GM18526 (cell line): Measurements from ENCODE around the gene TGFBR3.

Experiments
- POLR2A ChIP-seq: IDR thresholded peaks from 3 replicates; pipeline ENCODE4 v1.6.1; 2011; ENCODE audit not compliant: insufficient read length; ENCODE audit errors: extremely low read depth

TGFBR3 gene

GRCh38 chr1:91866425-91866824 lies 19.5 kb downstream of the TGFBR3 start:
- TF ChIP-seq POLR2A, result no peak

- TF ChIP-seq POLR2A, result no peak
Measured at GRCh38 chr1:91864017-91864700, 21.8 kb downstream of the TGFBR3 start.

GRCh38 chr1:91863498-91863897 lies 22.5 kb downstream of the TGFBR3 start:
- no peak for TF ChIP-seq POLR2A

- no peak for TF ChIP-seq POLR2A
Measured at GRCh38 chr1:91862120-91862519, 23.8 kb downstream of the TGFBR3 start.

- no peak for TF ChIP-seq POLR2A
Measured at GRCh38 chr1:91857557-91858239, 28.3 kb downstream of the TGFBR3 start.

- TF ChIP-seq POLR2A, result no peak
Measured at GRCh38 chr1:91856996-91857395, 29.0 kb downstream of the TGFBR3 start.

DNA sequence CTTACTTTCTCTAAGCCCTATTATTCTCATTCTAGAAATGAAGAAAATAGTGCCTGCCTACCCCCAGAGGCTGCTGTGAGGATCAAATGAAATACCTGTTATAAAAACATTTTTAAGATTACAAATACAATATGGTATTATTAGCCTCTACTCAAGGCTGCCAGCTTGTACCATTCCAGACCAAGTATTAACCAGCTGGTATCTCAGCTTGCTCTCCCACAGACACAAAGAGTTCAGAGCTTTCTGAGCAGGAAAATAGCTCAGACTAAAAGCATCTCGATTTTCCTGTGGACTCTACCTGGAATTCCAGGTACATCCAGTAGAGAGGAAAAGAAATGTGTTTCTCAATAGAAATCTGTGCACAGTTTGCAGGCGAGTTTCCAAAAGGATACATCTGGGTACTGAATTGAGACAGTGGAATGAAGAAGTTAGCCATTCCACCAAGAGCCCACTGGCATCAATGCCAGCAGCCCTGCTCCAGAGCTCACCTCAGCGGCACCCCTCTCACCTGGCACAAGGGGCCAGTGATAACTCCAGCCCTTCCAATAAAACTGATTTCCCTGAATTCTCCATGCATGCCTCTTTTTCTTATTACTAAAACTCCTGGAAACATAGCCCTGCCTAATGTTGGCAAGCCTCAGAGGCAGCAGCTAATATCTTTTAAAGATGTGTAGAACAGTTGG lies 31.0 kb downstream of the TGFBR3 start:
- TF ChIP-seq POLR2A, result no peak

DNA sequence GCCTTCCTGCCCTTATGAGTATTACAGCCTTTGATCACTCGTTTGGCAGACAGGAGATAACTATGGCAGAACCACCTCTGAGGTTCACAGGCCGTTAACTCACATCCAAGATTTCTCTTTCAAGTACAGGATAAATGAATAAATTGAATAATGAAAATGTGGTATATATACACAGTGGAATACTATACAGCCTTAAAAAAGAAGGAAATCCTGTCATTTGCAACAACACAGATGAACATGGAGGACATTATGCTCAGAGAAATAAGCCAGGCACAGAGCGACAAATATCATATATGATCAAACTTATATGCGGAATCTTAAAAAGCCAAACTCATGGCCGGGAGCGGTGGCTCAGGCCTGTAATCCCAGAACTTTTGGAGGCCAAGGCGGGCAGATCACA lies 32.6 kb downstream of the TGFBR3 start:
- TF ChIP-seq POLR2A, result no peak

GRCh38 chr1:91851130-91852010 lies 34.6 kb downstream of the TGFBR3 start:
- TF ChIP-seq POLR2A, result no peak

DNA sequence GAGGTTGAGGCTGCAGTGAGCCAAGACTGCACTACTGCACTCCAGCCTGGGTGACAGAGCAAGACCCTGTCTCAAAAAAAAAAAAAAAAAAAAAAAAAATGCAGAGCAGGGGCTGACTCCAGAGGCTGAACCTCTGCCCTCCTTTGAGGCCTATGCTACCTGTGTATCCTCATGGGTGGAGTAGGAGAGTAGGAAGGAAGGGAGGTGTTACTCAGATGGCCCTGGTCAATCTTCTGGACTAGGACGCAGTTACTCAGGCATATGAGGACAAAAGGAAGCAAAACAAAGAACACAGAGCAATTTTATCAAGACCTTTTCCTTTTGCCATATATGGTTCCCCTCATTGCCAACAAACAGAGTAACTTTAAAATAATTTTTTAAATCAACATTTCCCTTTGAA lies 35.2 kb downstream of the TGFBR3 start:
- no peak for TF ChIP-seq POLR2A

GRCh38 chr1:91847851-91848250 lies 38.1 kb downstream of the TGFBR3 start:
- no peak for TF ChIP-seq POLR2A

- no peak for TF ChIP-seq POLR2A
Measured at GRCh38 chr1:91846639-91847013, 39.3 kb downstream of the TGFBR3 start.

DNA sequence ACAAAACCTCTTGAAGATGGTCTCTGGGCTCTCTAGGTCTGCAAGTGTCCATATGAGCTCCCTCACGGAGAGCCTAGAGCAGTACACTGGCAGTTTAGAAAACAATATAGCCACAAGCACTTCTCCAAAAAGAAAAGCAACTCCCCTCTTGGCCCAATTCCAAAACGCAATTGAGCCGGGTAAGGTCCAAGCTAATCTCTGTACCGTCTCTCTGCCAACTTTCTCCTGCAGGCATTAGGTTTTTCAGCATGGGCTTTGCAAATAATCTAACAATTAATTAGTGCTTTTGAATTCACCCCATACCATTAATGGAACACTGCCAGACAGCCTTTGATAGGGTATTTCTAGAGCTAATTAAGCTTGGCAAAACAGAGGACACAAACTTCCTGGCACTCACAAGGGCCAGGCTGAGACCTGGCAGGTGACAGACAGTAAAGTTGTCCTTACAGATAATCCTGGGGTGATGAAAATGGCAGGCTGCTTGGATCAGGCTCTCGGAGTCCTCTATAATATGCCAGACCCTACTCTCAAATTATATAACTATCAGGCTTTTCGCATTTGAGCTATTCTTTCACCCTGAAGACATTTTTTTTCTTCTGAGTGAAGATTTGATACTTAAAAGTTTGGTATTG lies 39.8 kb downstream of the TGFBR3 start:
- no peak for TF ChIP-seq POLR2A

DNA sequence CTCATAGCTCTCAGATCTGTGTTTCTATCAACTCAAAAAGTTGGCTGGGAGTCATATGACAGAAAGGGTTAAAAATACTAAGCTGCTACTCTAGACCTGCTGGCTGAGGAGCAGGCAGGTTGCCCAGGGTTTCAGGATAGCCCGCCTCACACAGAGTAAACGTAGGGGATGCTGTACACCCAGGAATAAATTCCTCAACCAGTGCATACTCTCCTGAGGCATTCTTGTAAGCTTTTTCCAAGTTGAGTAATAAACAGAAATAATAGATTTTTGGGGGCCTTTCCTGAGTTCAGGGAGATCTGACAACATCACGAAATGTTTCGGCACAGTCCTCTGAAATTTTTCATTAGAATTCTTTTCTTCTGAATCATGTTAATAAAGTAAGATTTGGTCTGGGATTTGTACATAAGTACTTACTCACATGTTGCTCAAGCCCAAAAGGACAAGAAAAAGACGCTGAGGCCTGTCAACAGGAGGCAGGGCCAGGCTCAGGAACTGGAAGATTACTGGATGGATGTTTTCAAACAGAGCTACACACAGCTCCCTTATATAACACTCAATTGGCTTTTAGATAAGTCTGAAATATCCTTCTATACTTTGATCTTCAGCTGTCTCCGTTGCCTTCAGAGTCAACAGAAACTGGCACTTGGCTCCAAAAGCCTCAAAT lies 41.0 kb downstream of the TGFBR3 start:
- no peak for TF ChIP-seq POLR2A
